IMR-90 (cell line): Measurements from ENCODE around the gene WASF3. TPM values are rescaled to one million over a fixed set of nuclear protein-coding genes. Genes with fewer than 3 reads are reported as not detected.

Source experiments
- ATAC-seq: fragments of 200-7000 bp; cut with Tn5 transposase; 2 replicates; pipeline ENCODE4 v1.9.1; 2020; ENCODE audit warnings: low read depth, mild to moderate bottlenecking, moderate library complexity
- BruUV-seq: library from RNA; stranded (reverse); fragments of 400-500 nt; replicated peaks from 2 replicates; lab custom pipeline; 2021; lab: Mats Ljungman, UMichigan
- CTCF ChIA-PET: fragments of 300-600 bp; formaldehyde crosslinking; extraction: SDS; loops from one replicate; lab custom pipeline; 2021; ENCODE audit warnings: antibody characterized with exemption; lab: Yijun Ruan, JAX
- POLR2A ChIA-PET: fragments of 300-600 bp; sonication (Branson Sonifier 250); formaldehyde crosslinking; loops from one replicate; lab custom pipeline; 2022; ENCODE audit warnings: antibody characterized with exemption; ENCODE audit not compliant: unreplicated experiment; lab: Charles Lee
- DNase-seq: peaks from one replicate; pipeline ENCODE4 v3.0.0; 2013
- H2AFZ ChIP-seq: replicated peaks from 2 replicates; pipeline ENCODE3; 2013; ENCODE audit warnings: low read length, mild to moderate bottlenecking; ENCODE audit not compliant: poor library complexity
- H2AK5ac ChIP-seq: 2 replicates; pipeline ENCODE4 v1.6.1; 2013; ENCODE audit warnings: low read depth, low read length, inconsistent platforms
- H2AK9ac ChIP-seq: replicated peaks from 2 replicates; pipeline ENCODE3; 2013; ENCODE audit warnings: mild to moderate bottlenecking, low read depth, low read length, moderate library complexity; ENCODE audit not compliant: poor library complexity
- H2BK120ac ChIP-seq: 2 replicates; pipeline ENCODE4 v1.6.1; 2013; ENCODE audit warnings: low read depth, low read length, inconsistent platforms
- H2BK15ac ChIP-seq: 3 replicates; pipeline ENCODE4 v1.6.1; 2013; ENCODE audit warnings: low read depth, low read length, inconsistent platforms
- H2BK20ac ChIP-seq: 2 replicates; pipeline ENCODE4 v1.6.1; 2013; ENCODE audit warnings: low read depth, mild to moderate bottlenecking, inconsistent platforms, low read length, moderate library complexity
- H2BK5ac ChIP-seq: 2 replicates; pipeline ENCODE4 v1.6.1; 2013; ENCODE audit warnings: mild to moderate bottlenecking, low read depth, low read length, inconsistent platforms; ENCODE audit not compliant: poor library complexity, severe bottlenecking
- H3K14ac ChIP-seq: replicated peaks from 2 replicates; pipeline ENCODE4 v1.6.1; 2013; ENCODE audit warnings: low read depth, low read length, inconsistent platforms
- H3K18ac ChIP-seq: 2 replicates; pipeline ENCODE4 v1.6.1; 2013; ENCODE audit warnings: low read depth, low read length, control low read depth
- H3K23ac ChIP-seq: 2 replicates; pipeline ENCODE4 v1.6.1; 2013; ENCODE audit warnings: low read depth, low read length, inconsistent platforms
- H3K27ac ChIP-seq: 2 replicates; pipeline ENCODE4 v1.5.1; 2013; ENCODE audit warnings: mild to moderate bottlenecking, control low read depth, low read length; ENCODE audit not compliant: insufficient read depth
- H3K27me3 ChIP-seq: 2 replicates; pipeline ENCODE4 v1.6.1; 2013; ENCODE audit warnings: low read length; ENCODE audit not compliant: control insufficient read depth, insufficient read depth
- H3K36me3 ChIP-seq: 2 replicates; pipeline ENCODE4 v1.6.1; 2013; ENCODE audit warnings: low read length, mixed read lengths; ENCODE audit not compliant: control insufficient read depth, insufficient read depth
- H3K4ac ChIP-seq: 2 replicates; pipeline ENCODE4 v1.6.1; 2013; ENCODE audit warnings: low read depth, low read length, inconsistent platforms
- H3K4me1 ChIP-seq: 2 replicates; pipeline ENCODE4 v1.6.1; 2013; ENCODE audit warnings: low read length, mixed read lengths; ENCODE audit not compliant: control insufficient read depth, insufficient read depth
- H3K4me2 ChIP-seq: 2 replicates; pipeline ENCODE4 v1.6.1; 2013; ENCODE audit warnings: low read depth, mild to moderate bottlenecking, control low read depth, low read length, moderate library complexity
- H3K4me3 ChIP-seq: 2 replicates; pipeline ENCODE4 v1.5.1; 2013; ENCODE audit warnings: low read depth, mild to moderate bottlenecking, control low read depth, low read length, moderate library complexity; ENCODE audit not compliant: insufficient read depth
- H3K56ac ChIP-seq: 2 replicates; pipeline ENCODE4 v1.6.1; 2013; ENCODE audit warnings: low read length, inconsistent platforms; ENCODE audit not compliant: insufficient read depth; ENCODE audit errors: extremely low read depth
- H3K79me1 ChIP-seq, 2 experiments: 2 replicates each; pipeline ENCODE4 v1.6.1; 2013; ENCODE audit warnings: low read length in 2 of 2, inconsistent platforms in 1 of 2, low read depth in 1 of 2
- H3K9ac ChIP-seq: 2 replicates; pipeline ENCODE4 v1.6.1; 2013; ENCODE audit warnings: low read depth, low read length, control low read depth
- H3K9me1 ChIP-seq: 2 replicates; pipeline ENCODE4 v1.6.1; 2013; ENCODE audit warnings: low read length, inconsistent platforms; ENCODE audit not compliant: insufficient read depth
- H3K9me3 ChIP-seq: 2 replicates; pipeline ENCODE4 v1.6.1; 2013; ENCODE audit warnings: low read length; ENCODE audit not compliant: control insufficient read depth, insufficient read depth
- H4K20me1 ChIP-seq: 2 replicates; pipeline ENCODE4 v1.6.1; 2013; ENCODE audit warnings: low read length, inconsistent platforms; ENCODE audit not compliant: insufficient read depth
- H4K5ac ChIP-seq: 2 replicates; pipeline ENCODE4 v1.6.1; 2013; ENCODE audit warnings: mild to moderate bottlenecking, low read depth, low read length, control low read depth
- H4K8ac ChIP-seq, 2 experiments: 2 replicates each; pipeline ENCODE4 v1.6.1; 2013; ENCODE audit warnings: low read depth in 2 of 2, low read length in 2 of 2, control low read depth in 1 of 2, inconsistent platforms in 1 of 2
- H4K91ac ChIP-seq: 2 replicates; pipeline ENCODE4 v1.6.1; 2013; ENCODE audit warnings: low read depth, low read length, inconsistent platforms; ENCODE audit not compliant: insufficient read depth
- BHLHE40 ChIP-seq: fragments of 150-350 bp; IDR thresholded peaks from 2 replicates; pipeline ENCODE4 v1.6.1; 2016; ENCODE audit warnings: mild to moderate bottlenecking, low read depth, low read length
- CEBPB ChIP-seq: IDR thresholded peaks from 2 replicates; pipeline ENCODE4 v1.6.1; 2012; ENCODE audit warnings: low read depth, low read length, improper control_type of control experiment
- FOS ChIP-seq: fragments of 150-350 bp; IDR thresholded peaks from 2 replicates; pipeline ENCODE4 v1.6.1; 2016; ENCODE audit warnings: low read depth, low read length
- POLR2A ChIP-seq: IDR thresholded peaks from 2 replicates; pipeline ENCODE4 v1.6.1; 2012; ENCODE audit warnings: mild to moderate bottlenecking, low read depth, low read length
- RCOR1 ChIP-seq: IDR thresholded peaks from 2 replicates; pipeline ENCODE4 v1.6.1; 2012; ENCODE audit warnings: mild to moderate bottlenecking, low read length, improper control_type of control experiment; ENCODE audit not compliant: insufficient replicate concordance
- RFX5 ChIP-seq: IDR thresholded peaks from 2 replicates; pipeline ENCODE4 v1.8.0; 2012; ENCODE audit warnings: low read depth, mild to moderate bottlenecking, low read length, moderate library complexity
- SMC3 ChIP-seq: fragments of 150-350 bp; IDR thresholded peaks from 2 replicates; pipeline ENCODE4 v1.6.1; 2016; ENCODE audit warnings: low read depth, mild to moderate bottlenecking, antibody characterized with exemption, low read length, moderate library complexity
- USF2 ChIP-seq: fragments of 150-350 bp; IDR thresholded peaks from 2 replicates; pipeline ENCODE4 v1.6.1; 2017; ENCODE audit warnings: mild to moderate bottlenecking, antibody characterized with exemption, low read length, low read depth
- WGBS, 2 experiments: methylation state at CpG; one replicate each; pipeline versions ENCODE4 v1.1.5 to v1.1.7; 2013; ENCODE audit warnings: missing lambda C conversion rate in 2 of 2; ENCODE audit not compliant: insufficient read length in 1 of 2; ENCODE audit errors: extremely low coverage in 2 of 2; 5-methylcytosine and 5-hydroxymethylcytosine counted together
- dilution Hi-C: fragments of 300-500 bp; cut with HindIII; formaldehyde crosslinking; loops from one replicate; pipeline ENCODE4 v1.14.3; 2018; ENCODE audit warnings: low sequenced_read_pairs; ENCODE audit not compliant: unreplicated experiment
- in situ Hi-C: fragments of 300-500 bp; cut with MboI; formaldehyde crosslinking; loops from 3 replicates; pipeline ENCODE4 v1.14.3; 2019; ENCODE audit warnings: low sequenced_read_pairs, inconsistent platforms, mixed read lengths
- intact Hi-C: fragments of 100-400 bp; cut with micrococcal nuclease; formaldehyde crosslinking; loops from 2 replicates; pipeline ENCODE4 v1.10.0; 2022
- polyA plus RNA-seq, 3 experiments: library from polyadenylated mRNA; depleted of rRNA; stranded (reverse); fragments of >200 nt; gene quantifications; 2 replicates each; pipeline ENCODE4 v1.2.3, GENCODE V29; 2012; ENCODE audit warnings: low replicate concordance in 1 of 3
- total RNA-seq: library from RNA; depleted of rRNA; stranded (reverse); fragments of >200 nt; gene quantifications from 2 replicates; pipeline ENCODE4 v1.2.3, GENCODE V29; 2012

Gene WASF3
- total and polyA plus RNA-seq, 2 of the 4 experiments (the other 2 are of a cell fraction) = 4.3 to 11.4 TPM

DNA sequence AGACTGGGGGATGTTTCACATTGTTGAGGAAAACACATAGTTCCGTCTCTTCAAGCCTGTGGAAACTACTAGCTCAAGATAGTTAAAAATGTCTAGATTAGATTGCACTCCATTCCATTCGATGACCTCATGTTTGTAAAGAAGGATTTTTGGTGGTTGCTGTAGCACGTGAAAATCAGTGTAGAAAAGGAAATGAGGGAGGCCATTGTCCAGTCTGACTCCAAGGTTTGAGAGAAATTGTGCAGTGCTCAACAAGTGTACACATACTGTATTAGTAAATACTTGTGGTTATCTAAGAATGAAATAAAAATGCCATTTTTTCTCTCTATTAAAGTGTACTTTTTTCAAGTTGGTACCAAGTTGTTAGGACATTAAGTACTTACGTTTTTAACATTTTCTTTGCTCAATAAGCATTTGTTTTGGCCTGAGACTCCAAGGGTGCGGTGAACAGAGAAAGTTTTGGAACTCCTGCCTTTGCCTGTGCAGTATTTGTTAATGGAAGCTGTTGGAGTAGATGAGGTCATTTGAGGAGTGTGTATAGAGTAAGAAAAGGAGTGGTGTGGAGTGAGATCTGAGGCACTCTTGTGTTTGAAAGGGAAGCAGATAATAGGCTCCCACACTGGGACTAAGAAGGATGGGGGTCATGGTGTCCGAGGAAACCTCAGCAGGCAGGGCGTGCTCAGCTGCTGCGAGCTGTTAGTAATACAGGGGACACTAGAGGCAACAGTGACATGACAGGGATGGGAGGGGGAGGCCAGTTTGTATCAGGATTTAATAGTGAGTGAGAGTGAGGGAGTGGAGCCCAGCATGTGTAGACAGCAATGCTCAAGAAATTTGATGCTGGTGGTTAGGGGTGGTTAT lies 4.4 kb downstream of the WASF3 start:
- H3K23ac ChIP-seq = peak overlapping the region; percentile 72
- H2AK9ac ChIP-seq = peak overlapping the region; percentile 80
- peak overlapping the region; percentile 95 for H3K27ac ChIP-seq
- peak overlapping the region; percentile 73 for H2BK5ac ChIP-seq
- peak overlapping the region; percentile 91 for H2BK20ac ChIP-seq
- no peak overlapping the region for H3K4me3 ChIP-seq
- peak overlapping the region; percentile 93 for H2AK5ac ChIP-seq
- H3K56ac ChIP-seq = peak overlapping the region; percentile 40; the same call in 1 of the 2 replicates
- in situ Hi-C loops (no loop called here), intact Hi-C loops (no loop called here), dilution Hi-C loops (no loop called here)
- peak overlapping the region; percentile 80 for H2BK15ac ChIP-seq
- ChIA-PET CTCF (interaction anchor here (0.8 to 0.9 kb wide), 2 partner anchors 9 to 17 kb away, joined by 3 to 5 read pairs; no protein-coding TSS in a partner anchor), POLR2A (no interaction called here)
- H3K9ac ChIP-seq = peak overlapping the region; percentile 54
- peak overlapping the region; percentile 96 for H3K4ac ChIP-seq
- H3K9me1 ChIP-seq = peaks cover 32% of the 10 kb centered on the region
- no peaks in the 10 kb centered on the region for H3K9me3 ChIP-seq
- H3K4me2 ChIP-seq = peak overlapping the region; percentile 84
- H3K18ac ChIP-seq = peak overlapping the region; percentile 83
- H4K91ac ChIP-seq = peak overlapping the region; percentile 51
- H4K8ac ChIP-seq = peak overlapping the region; percentile 4 to 76; a peak in 3 of 4 replicates
- BruUV-seq = no TSS peak
- peak; percentile 12 for ATAC-seq
- no peak for TF ChIP-seq FOS
- peak; percentile 47; the same call in 1 of the 2 replicates for TF ChIP-seq CEBPB
- TF ChIP-seq SMC3 = no peak
- no peak for TF ChIP-seq USF2
- TF ChIP-seq POLR2A = no peak
- TF ChIP-seq BHLHE40 = peak; percentile 94
- no peak for TF ChIP-seq RFX5
- TF ChIP-seq RCOR1 = no peak
- peak overlapping the region; percentile 86 for H2BK120ac ChIP-seq
- DNase-seq = peak; percentile 84
- H3K14ac ChIP-seq = peak overlapping the region; percentile 95
- H4K20me1 ChIP-seq = peaks cover 26% of the 10 kb centered on the region
- no peaks in the 10 kb centered on the region for H3K36me3 ChIP-seq
- WGBS, 2 experiments = 44% methylated on average over 3 of the region's 8 CpGs; no CpG with 5 or more reads in 1 of the 2 experiments
- H2AFZ ChIP-seq = peak overlapping the region; percentile 13
- H3K79me1 ChIP-seq = peaks cover 35 to 77% of the 10 kb centered on the region in 2 experiments
- H3K4me1 ChIP-seq = peaks cover 20% of the 10 kb centered on the region
- peak overlapping the region; percentile 66 for H4K5ac ChIP-seq
- no peaks in the 10 kb centered on the region for H3K27me3 ChIP-seq
